Measurements from ENCODE around the gene STIM2. TPM values are rescaled to one million over a fixed set of nuclear protein-coding genes. Genes with fewer than 3 reads are reported as not detected.

STIM2 gene
- total and polyA plus RNA-seq, 10 of the 15 experiments (the other 5 are each of a cell fraction or from before 2014, with no cell fraction given) = 4.7 to 41.5 (median 16.9) TPM

DNA sequence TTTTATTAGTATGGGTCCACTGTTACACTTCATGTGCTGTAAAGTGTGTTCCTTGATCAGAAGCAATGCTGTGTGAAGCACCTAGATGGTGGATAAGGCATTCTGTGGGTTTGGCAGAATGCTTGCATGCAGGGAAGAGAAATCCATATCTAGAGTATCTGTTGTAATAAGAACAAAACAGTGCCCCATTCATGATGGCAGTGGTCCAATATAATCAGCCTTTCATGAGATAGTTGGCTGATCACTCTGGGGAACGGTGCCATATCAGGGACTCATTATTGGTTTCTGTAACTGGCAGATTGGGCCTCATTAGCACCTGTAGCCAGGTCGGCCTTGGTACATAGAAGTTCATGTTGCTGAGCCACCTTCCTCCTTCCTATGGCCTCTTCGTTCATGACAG, 28.7 kb downstream of the STIM2 start (continued):
- TF ChIP-seq MEF2B (IDR thresholded peaks at IDR 0.05; ENCODE audit: partially characterized antibody, poor library complexity, severe bottlenecking) = no peak

DNA sequence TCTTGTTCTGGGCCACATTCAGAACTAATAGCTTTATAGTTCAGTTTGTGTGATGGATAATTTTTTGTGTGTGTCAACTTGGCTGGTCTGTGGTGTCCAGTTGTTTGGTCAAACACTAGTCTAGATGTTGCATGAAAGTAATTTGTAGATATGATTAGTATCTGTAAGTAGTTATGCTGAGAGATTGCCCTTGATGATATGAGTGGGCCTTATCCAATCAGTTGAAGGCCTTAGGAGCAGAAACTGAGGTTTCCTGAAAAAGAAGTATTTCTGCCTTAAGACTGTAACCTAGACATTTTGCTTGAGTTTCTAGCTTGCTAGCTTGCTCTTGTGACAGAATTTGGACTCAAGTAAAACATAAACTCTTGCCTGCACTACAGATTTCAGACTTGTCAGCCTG, 30.4 kb downstream of the STIM2 start:
- peaks cover 14% of the 10 kb centered on the region for H3K4me1 ChIP-seq (ENCODE audit: control insufficient read depth, insufficient read depth, low read length)
- H3K4me3 ChIP-seq = no peak overlapping the region
- POLR2A ChIA-PET = interaction anchor here (0.9 to 1.3 kb wide), 2 partner anchors 10 to 154 kb away, joined by 4 to 5 read pairs; no protein-coding TSS in a partner anchor
- RAD21 ChIA-PET (ENCODE audit: unreplicated experiment) = interaction anchor here (0.9 to 2.2 kb wide), 4 partner anchors 22 to 108 kb away, joined by 3 to 8 read pairs (median 3); partner anchors contain the start of gene STIM2
- intact Hi-C loops (cut with micrococcal nuclease; ENCODE audit: unreplicated experiment) = no loop called here
- no peak overlapping the region for H3K4me2 ChIP-seq (ENCODE audit: control insufficient read depth, insufficient read depth)
- no peak overlapping the region for H3K9ac ChIP-seq (ENCODE audit: control insufficient read depth, insufficient read depth, low read length)
- ATAC-seq = no peak
- BruUV-seq (replicated peaks) = no TSS peak
- SMC1A ChIA-PET (ENCODE audit: uncharacterized antibody, unreplicated experiment) = interaction anchor here (0.6 to 2.0 kb wide), 3 partner anchors 25 to 117 kb away, joined by 3 to 9 read pairs (median 5); no protein-coding TSS in a partner anchor
- no peak for TF ChIP-seq ETV6 (conservative IDR thresholded peaks at IDR 0.05 in 1 of 2, IDR thresholded peaks at IDR 0.05 in 1 of 2; ENCODE audit: borderline replicate concordance in 1 of 2, low read depth in 1 of 2)
- TF ChIP-seq MYC (IDR thresholded peaks at IDR 0.05; ENCODE audit: insufficient read depth, insufficient read length, insufficient replicate concordance, low read length, severe bottlenecking) = no peak
- peaks cover 15% of the 10 kb centered on the region for H3K79me2 ChIP-seq (ENCODE audit: control insufficient read depth, insufficient read depth, low read length)
- H3K36me3 ChIP-seq (ENCODE audit: control insufficient read depth in 2 of 2, insufficient read depth in 2 of 2, low read length in 1 of 2) = no peaks in the 10 kb centered on the region
- H3K27me3 ChIP-seq (replicated peaks in 1 of 2; ENCODE audit: control insufficient read depth in 2 of 2, insufficient read depth in 2 of 2, low read length in 1 of 2) = no peaks in the 10 kb centered on the region
- FAIRE-seq = no peak
- in situ Hi-C loops (cut with MboI) = no loop called here
- CTCF ChIA-PET = interaction anchor here (0.6 to 1.2 kb wide), 2 partner anchors 14 to 29 kb away, joined by 3 read pairs; no protein-coding TSS in a partner anchor
- no peaks in the 10 kb centered on the region for H4K20me1 ChIP-seq (ENCODE audit: control insufficient read depth, insufficient read depth)
- H2AFZ ChIP-seq (ENCODE audit: control insufficient read depth, low read depth, low read length) = no peak overlapping the region
- peaks cover 1% of the 10 kb centered on the region; the same call in 2 of the 3 replicates for H3K9me3 ChIP-seq (replicated peaks; ENCODE audit: control insufficient read depth, insufficient read depth, low read length)
- DNase-seq (ENCODE audit: low read depth, low spot score) = no peak
- H3K27ac ChIP-seq (ENCODE audit: control insufficient read depth, insufficient read depth) = no peak overlapping the region

DNA sequence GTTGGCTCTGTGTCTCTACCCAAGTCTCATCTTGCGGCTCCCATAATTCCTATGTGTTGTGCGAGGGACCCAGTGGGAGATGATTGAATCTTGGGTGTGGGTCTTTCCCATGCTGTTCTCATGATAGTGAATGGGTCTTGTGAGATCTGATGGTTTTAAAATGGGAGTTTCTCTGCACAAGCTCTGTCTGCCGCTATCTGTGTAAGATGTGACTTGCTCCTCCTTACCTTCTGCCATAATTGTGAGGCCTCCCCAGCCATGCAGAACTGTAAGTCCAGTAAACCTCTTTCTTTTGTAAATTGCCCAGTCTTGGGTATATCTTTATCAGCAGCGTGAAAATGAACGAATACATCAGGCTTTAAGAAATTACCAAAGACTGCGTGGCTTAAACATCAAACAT, 31.2 kb downstream of the STIM2 start:
- FAIRE-seq (no peak), DNase-seq (ENCODE audit: low read depth, low spot score) (no peak), ATAC-seq (no peak)
- Histone ChIP-seq H3K4me1 (ENCODE audit: control insufficient read depth, insufficient read depth, low read length) (peaks cover 7% of the 10 kb centered on the region), H2AFZ (ENCODE audit: control insufficient read depth, low read depth, low read length) (no peak overlapping the region), H3K27ac (ENCODE audit: control insufficient read depth, insufficient read depth) (no peak overlapping the region), H3K4me2 (ENCODE audit: control insufficient read depth, insufficient read depth) (no peak overlapping the region), H3K79me2 (ENCODE audit: control insufficient read depth, insufficient read depth, low read length) (peaks cover 8% of the 10 kb centered on the region), H3K4me3 (no peak overlapping the region), H3K27me3 (replicated peaks in 1 of 2; ENCODE audit: control insufficient read depth in 2 of 2, insufficient read depth in 2 of 2, low read length in 1 of 2) (no peaks in the 10 kb centered on the region), H3K9ac (ENCODE audit: control insufficient read depth, insufficient read depth, low read length) (no peak overlapping the region), H4K20me1 (ENCODE audit: control insufficient read depth, insufficient read depth) (no peaks in the 10 kb centered on the region), H3K36me3 (ENCODE audit: control insufficient read depth in 2 of 2, insufficient read depth in 2 of 2, low read length in 1 of 2) (no peaks in the 10 kb centered on the region), H3K9me3 (replicated peaks; ENCODE audit: control insufficient read depth, insufficient read depth, low read length) (peaks cover 1% of the 10 kb centered on the region; the same call in 2 of the 3 replicates)
- ChIA-PET RAD21 (ENCODE audit: unreplicated experiment) (interaction anchor here (1.6 to 2.2 kb wide), 2 partner anchors 30 to 107 kb away, joined by 3 to 8 read pairs; partner anchors contain the start of gene STIM2), SMC1A (ENCODE audit: uncharacterized antibody, unreplicated experiment) (interaction anchor here (1.1 to 2.0 kb wide), 5 partner anchors 10 to 101 kb away, joined by 3 to 9 read pairs (median 4); no protein-coding TSS in a partner anchor), CTCF (interaction anchor here (1.1 to 1.2 kb wide), 2 partner anchors 14 to 95 kb away, joined by 3 read pairs; no protein-coding TSS in a partner anchor), POLR2A (no interaction called here)
- intact Hi-C loops (cut with micrococcal nuclease; ENCODE audit: unreplicated experiment) (no loop called here), in situ Hi-C loops (cut with MboI) (no loop called here)
- BruUV-seq (replicated peaks) = no TSS peak
- 88% methylated on average over 6 of the region's 6 CpGs for WGBS (ENCODE audit: insufficient coverage, insufficient replicate concordance, low lambda C conversion rate, missing lambda C conversion rate)
- TF ChIP-seq, protein P1, sequence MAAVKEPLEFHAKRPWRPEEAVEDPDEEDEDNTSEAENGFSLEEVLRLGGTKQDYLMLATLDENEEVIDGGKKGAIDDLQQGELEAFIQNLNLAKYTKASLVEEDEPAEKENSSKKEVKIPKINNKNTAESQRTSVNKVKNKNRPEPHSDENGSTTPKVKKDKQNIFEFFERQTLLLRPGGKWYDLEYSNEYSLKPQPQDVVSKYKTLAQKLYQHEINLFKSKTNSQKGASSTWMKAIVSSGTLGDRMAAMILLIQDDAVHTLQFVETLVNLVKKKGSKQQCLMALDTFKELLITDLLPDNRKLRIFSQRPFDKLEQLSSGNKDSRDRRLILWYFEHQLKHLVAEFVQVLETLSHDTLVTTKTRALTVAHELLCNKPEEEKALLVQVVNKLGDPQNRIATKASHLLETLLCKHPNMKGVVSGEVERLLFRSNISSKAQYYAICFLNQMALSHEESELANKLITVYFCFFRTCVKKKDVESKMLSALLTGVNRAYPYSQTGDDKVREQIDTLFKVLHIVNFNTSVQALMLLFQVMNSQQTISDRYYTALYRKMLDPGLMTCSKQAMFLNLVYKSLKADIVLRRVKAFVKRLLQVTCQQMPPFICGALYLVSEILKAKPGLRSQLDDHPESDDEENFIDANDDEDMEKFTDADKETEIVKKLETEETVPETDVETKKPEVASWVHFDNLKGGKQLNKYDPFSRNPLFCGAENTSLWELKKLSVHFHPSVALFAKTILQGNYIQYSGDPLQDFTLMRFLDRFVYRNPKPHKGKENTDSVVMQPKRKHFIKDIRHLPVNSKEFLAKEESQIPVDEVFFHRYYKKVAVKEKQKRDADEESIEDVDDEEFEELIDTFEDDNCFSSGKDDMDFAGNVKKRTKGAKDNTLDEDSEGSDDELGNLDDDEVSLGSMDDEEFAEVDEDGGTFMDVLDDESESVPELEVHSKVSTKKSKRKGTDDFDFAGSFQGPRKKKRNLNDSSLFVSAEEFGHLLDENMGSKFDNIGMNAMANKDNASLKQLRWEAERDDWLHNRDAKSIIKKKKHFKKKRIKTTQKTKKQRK (IDR thresholded peaks at IDR 0.05; ENCODE audit: low read depth, low read length) = no peak
- no peak for TF ChIP-seq NR2C2 (IDR thresholded peaks at IDR 0.05; ENCODE audit: borderline replicate concordance, control insufficient read depth, insufficient read length, low read depth)
- TF ChIP-seq, protein P2, sequence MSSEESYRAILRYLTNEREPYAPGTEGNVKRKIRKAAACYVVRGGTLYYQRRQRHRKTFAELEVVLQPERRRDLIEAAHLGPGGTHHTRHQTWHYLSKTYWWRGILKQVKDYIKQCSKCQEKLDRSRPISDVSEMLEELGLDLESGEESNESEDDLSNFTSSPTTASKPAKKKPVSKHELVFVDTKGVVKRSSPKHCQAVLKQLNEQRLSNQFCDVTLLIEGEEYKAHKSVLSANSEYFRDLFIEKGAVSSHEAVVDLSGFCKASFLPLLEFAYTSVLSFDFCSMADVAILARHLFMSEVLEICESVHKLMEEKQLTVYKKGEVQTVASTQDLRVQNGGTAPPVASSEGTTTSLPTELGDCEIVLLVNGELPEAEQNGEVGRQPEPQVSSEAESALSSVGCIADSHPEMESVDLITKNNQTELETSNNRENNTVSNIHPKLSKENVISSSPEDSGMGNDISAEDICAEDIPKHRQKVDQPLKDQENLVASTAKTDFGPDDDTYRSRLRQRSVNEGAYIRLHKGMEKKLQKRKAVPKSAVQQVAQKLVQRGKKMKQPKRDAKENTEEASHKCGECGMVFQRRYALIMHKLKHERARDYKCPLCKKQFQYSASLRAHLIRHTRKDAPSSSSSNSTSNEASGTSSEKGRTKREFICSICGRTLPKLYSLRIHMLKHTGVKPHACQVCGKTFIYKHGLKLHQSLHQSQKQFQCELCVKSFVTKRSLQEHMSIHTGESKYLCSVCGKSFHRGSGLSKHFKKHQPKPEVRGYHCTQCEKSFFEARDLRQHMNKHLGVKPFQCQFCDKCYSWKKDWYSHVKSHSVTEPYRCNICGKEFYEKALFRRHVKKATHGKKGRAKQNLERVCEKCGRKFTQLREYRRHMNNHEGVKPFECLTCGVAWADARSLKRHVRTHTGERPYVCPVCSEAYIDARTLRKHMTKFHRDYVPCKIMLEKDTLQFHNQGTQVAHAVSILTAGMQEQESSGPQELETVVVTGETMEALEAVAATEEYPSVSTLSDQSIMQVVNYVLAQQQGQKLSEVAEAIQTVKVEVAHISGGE (CRISPR knock-in tag; IDR thresholded peaks at IDR 0.05) = no peak

Data from GM12878 (cell line).